ENCODE measurements around the gene CCL27. TPM values are rescaled to one million over a fixed set of nuclear protein-coding genes. Genes with fewer than 3 reads are reported as not detected.

The CCL27 gene
- total RNA-seq, 6 experiments from 2014 or later: 0.88 TPM; not detected in 5

DNA sequence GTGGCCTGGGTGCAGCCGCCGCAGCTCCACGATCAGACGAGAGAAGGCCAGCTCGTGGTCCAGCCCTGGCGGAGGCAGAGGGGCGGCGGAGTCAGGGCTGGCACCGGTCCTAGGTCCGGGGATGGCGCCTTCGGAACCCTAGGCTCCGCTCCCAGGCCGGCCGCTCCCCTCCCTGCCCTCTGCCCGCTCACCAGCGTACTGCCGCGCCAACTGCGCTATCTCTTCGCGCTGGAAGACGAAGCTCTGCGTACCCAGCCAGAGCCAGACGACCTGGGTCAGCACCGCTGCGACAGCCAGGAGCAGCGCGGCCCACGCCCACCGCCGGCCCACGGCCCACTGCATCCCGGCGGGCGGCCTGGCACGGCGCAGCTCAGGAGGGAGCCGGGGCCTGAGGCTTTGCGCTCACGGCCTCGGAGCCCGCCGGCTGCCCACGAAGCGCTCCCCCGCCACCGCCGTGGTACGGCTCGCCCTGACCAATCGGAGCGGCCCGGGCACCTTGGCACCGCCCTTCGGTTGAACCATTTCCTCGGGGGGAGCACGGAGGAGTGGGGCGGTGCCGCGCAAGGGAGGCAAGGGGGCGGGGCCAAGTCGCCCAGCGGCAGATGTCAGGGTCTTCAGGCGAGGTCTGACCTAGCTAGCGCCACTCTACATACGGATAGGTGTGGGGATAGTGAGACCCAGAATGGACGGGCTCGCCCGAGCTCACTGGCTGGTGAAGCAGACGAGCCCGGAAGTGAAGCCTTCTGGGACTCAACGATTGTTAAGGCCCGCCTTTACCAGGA is 24.9 kb downstream of the CCL27 start, which contains the start of gene SIGMAR1:
Gene SIGMAR1, minus strand, starts transcription at position 432 of the 782 bp plus-strand sequence. Its CDS starts 90 bp downstream, at position 342.
- Mint-ChIP-seq H3K9me3 (no peaks in the 10 kb centered on the region), H3K27me3 (ENCODE audit: insufficient read depth) (peaks cover 2% of the 10 kb centered on the region; the same call in 1 of the 2 replicates)
- TF ChIP-seq, protein P1, sequence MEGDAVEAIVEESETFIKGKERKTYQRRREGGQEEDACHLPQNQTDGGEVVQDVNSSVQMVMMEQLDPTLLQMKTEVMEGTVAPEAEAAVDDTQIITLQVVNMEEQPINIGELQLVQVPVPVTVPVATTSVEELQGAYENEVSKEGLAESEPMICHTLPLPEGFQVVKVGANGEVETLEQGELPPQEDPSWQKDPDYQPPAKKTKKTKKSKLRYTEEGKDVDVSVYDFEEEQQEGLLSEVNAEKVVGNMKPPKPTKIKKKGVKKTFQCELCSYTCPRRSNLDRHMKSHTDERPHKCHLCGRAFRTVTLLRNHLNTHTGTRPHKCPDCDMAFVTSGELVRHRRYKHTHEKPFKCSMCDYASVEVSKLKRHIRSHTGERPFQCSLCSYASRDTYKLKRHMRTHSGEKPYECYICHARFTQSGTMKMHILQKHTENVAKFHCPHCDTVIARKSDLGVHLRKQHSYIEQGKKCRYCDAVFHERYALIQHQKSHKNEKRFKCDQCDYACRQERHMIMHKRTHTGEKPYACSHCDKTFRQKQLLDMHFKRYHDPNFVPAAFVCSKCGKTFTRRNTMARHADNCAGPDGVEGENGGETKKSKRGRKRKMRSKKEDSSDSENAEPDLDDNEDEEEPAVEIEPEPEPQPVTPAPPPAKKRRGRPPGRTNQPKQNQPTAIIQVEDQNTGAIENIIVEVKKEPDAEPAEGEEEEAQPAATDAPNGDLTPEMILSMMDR (IDR thresholded peaks at IDR 0.05): no peak

GRCh38 chr9:34636791-34637355 is 25.6 kb downstream of the CCL27 start:
- Mint-ChIP-seq H3K27me3 (ENCODE audit: insufficient read depth) (peaks cover 2% of the 10 kb centered on the region; the same call in 1 of the 2 replicates), H3K4me3 (peak overlapping the region; percentile 96), H3K4me1 (ENCODE audit: low read depth) (peaks cover 35% of the 10 kb centered on the region), H3K36me3 (ENCODE audit: low read depth) (peaks cover 11% of the 10 kb centered on the region; the same call in 1 of the 2 replicates), H3K9me3 (no peaks in the 10 kb centered on the region), H3K27ac (peak overlapping the region; percentile 68)
- TF ChIP-seq, protein P1 (IDR thresholded peaks at IDR 0.05): no peak
- no peak for DNase-seq

More for the DNA sequence above, 24.9 kb downstream of the CCL27 start, which contains the start of gene SIGMAR1:
- DNase-seq: peak; percentile 87
- H3K36me3 Mint-ChIP-seq (ENCODE audit: low read depth): peaks cover 11% of the 10 kb centered on the region; the same call in 1 of the 2 replicates
- peak within 1 kb of the TSS; percentile 68 for H3K27ac Mint-ChIP-seq
- peaks cover 35% of the 10 kb centered on the region for H3K4me1 Mint-ChIP-seq (ENCODE audit: low read depth)
- peak within 1 kb of the TSS; percentile 96 for H3K4me3 Mint-ChIP-seq

DNA sequence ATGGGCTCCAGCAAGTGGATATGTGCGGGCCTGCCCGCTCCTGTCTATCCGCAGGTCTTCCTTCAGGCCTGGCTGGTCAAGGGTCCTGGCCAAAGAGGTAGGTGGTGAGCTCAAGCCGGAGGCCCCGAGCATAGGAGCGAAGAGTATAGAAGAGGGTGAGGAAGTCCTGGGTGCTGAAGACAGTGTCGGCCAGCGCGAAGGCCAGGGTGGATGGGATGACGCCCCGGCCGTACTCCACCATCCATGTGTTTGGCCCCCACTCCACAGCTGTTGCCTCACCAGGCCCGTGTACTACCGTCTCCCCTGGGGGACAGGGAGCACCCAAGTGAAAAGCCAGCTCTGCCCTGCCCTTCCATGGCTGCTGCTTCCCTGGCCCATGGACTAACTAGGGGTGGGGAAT is 26.9 kb downstream of the CCL27 start:
- peak overlapping the region; percentile 74 for H3K4me3 Mint-ChIP-seq
- H3K4me1 Mint-ChIP-seq (ENCODE audit: low read depth): peaks cover 32% of the 10 kb centered on the region
- no peak for DNase-seq
- H3K9me3 Mint-ChIP-seq: no peaks in the 10 kb centered on the region
- H3K36me3 Mint-ChIP-seq (ENCODE audit: low read depth): peaks cover 11% of the 10 kb centered on the region; the same call in 1 of the 2 replicates
- H3K27me3 Mint-ChIP-seq (ENCODE audit: insufficient read depth): peaks cover 9% of the 10 kb centered on the region
- no peak overlapping the region for H3K27ac Mint-ChIP-seq
- TF ChIP-seq, protein P1 (IDR thresholded peaks at IDR 0.05): no peak

DNA sequence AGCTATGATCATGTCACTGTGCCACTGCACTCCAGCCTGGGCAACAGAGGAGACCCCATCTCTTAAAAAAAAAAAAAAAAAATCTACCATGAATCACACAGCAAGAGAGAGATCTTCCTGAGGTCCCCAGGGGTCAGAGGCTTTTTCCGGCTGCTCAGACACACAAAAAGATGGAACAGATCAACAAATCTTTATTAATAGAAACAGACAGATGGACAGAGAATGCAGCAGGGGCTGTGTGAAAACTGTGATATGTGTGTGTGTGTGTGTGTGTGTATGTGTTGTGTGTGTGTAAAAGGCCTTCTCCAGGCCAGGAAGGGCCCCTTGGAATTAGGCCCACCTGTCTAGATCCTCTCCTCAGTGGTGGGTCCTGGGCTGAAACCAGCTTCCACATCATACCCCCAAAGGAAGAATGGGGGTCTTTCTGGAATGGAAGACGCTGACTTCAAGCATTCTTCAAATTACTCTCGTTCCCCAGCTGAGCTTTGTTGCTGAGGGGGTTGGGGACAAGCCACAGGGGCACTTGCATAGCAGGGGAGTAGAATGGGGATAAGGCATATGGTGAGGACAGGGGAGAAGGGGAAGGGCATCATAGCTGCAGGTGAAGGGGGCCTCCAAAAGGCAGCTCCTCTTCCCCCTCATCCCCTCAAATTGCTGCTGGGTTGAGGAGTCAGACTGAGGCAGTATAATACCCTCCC is 27.8 kb downstream of the CCL27 start:
- TF ChIP-seq, protein P1 (IDR thresholded peaks at IDR 0.05): no peak
- Mint-ChIP-seq H3K4me3 (no peak overlapping the region), H3K27me3 (ENCODE audit: insufficient read depth) (peaks cover 16% of the 10 kb centered on the region)

GRCh38 chr9:34633851-34634550 is 28.5 kb downstream of the CCL27 start:
- Mint-ChIP-seq H3K9me3 (no peaks in the 10 kb centered on the region), H3K27me3 (ENCODE audit: insufficient read depth) (peaks cover 21% of the 10 kb centered on the region), H3K27ac (no peak overlapping the region), H3K4me1 (ENCODE audit: low read depth) (peaks cover 35% of the 10 kb centered on the region), H3K4me3 (no peak overlapping the region), H3K36me3 (ENCODE audit: low read depth) (peaks cover 11% of the 10 kb centered on the region; the same call in 1 of the 2 replicates)
- TF ChIP-seq, protein P1 (IDR thresholded peaks at IDR 0.05): peak; percentile 96
- DNase-seq: peak; percentile 62

More for the DNA sequence above, 27.8 kb downstream of the CCL27 start:
- Mint-ChIP-seq H3K27ac (no peak overlapping the region), H3K9me3 (no peaks in the 10 kb centered on the region), H3K36me3 (ENCODE audit: low read depth) (peaks cover 11% of the 10 kb centered on the region; the same call in 1 of the 2 replicates), H3K4me1 (ENCODE audit: low read depth) (peaks cover 36% of the 10 kb centered on the region)
- DNase-seq: no peak
